Retinal pigment epithelial cell (primary cell): Measurements from ENCODE around the gene SHISA7.
A peak's percentile ranks its signal among the peaks of the same experiment; 100 is the strongest.

Experiments
- DNase-seq: peaks from one replicate; pipeline ENCODE4 v3.0.0-alpha.2; 2010; ENCODE audit warnings: low read depth
- H3K4me3 ChIP-seq: 2 replicates; pipeline ENCODE4 v1.5.1; 2011; ENCODE audit warnings: mild to moderate bottlenecking, low read length, control low read depth, moderate library complexity
- CTCF ChIP-seq: conservative IDR thresholded peaks from 2 replicates; pipeline ENCODE4 v1.5.1; 2011; ENCODE audit warnings: low read depth, low read length, control low read depth, inconsistent platforms

SHISA7 gene

GRCh38 chr19:55384131-55384919 is 58.8 kb downstream of the SHISA7 start, which contains the start of gene TMEM238:
Gene TMEM238 (minus strand): TSS chr19:55384292. CDS start chr19:55384259, 33 bp downstream.
- no peak for TF ChIP-seq CTCF
- H3K4me3 ChIP-seq, result peak within 1 kb of the TSS; percentile 100
- DNase-seq, result no peak

GRCh38 chr19:55383279-55384130 is 59.6 kb downstream of the SHISA7 start:
- TF ChIP-seq CTCF, result no peak
- H3K4me3 ChIP-seq, result peak overlapping the region; percentile 42
- DNase-seq, result peak; percentile 30

GRCh38 chr19:55382522-55383054 is 60.5 kb downstream of the SHISA7 start:
- DNase-seq, result no peak
- no peak overlapping the region for H3K4me3 ChIP-seq
- no peak for TF ChIP-seq CTCF

- TF ChIP-seq CTCF, result no peak
- no peak for DNase-seq
- H3K4me3 ChIP-seq, result no peak overlapping the region
These were observed 61.1 kb downstream of the SHISA7 start for GRCh38 chr19:55382013-55382412.

- no peak for DNase-seq
- no peak for TF ChIP-seq CTCF
- H3K4me3 ChIP-seq, result no peak overlapping the region
These were observed 63.9 kb downstream of the SHISA7 start for GRCh38 chr19:55379174-55379573.
